ENCODE measurements around the gene NPLOC4. TPM values are rescaled to one million over a fixed set of nuclear protein-coding genes. Genes with fewer than 3 reads are reported as not detected.

Gene NPLOC4
- total RNA-seq, 1 donor from 2014 or later: 102 TPM

DNA sequence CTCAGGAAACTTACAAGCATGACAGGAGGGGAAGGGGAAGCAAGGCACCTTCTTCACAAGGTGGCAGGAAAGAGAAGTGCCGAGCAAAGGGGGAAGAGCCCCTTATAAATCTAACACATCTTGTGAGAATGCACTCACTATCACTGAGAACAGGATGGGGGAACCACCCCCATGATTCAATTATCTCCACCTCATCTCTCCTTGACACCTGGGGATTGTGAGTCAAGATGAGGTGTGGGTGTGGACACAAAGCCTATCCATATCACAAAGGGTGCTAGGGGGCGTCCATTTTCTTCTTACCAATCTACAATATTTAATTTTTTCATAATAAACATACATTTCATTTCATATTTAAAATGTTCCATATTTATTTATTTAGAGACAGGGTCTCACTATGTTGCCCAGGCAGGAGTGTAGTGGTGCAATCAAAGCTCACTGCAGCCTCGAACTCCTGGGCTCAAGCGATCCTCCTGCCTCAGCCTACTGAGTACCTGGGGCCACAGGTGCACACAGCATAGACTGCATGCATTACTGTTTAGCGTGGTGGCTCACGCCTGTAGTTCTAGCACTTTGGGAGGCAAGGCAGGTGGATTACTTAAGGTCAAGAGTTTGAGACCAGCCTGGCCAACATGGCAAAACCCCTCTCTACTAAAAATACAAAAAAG, 58.2 kb downstream of the NPLOC4 start:
- no peak for DNase-seq (ENCODE audit: low spot score, unreplicated experiment)
- Mint-ChIP-seq H3K27ac (no peak overlapping the region), H3K27me3 (no peaks in the 10 kb centered on the region), H3K4me1 (ENCODE audit: low read depth) (peaks cover 25% of the 10 kb centered on the region), H3K4me3 (ENCODE audit: low read depth) (no peak overlapping the region), H3K9me3 (ENCODE audit: low read depth) (no peaks in the 10 kb centered on the region), H3K36me3 (ENCODE audit: insufficient read depth) (peaks cover 27% of the 10 kb centered on the region)
- TF ChIP-seq, protein P1, sequence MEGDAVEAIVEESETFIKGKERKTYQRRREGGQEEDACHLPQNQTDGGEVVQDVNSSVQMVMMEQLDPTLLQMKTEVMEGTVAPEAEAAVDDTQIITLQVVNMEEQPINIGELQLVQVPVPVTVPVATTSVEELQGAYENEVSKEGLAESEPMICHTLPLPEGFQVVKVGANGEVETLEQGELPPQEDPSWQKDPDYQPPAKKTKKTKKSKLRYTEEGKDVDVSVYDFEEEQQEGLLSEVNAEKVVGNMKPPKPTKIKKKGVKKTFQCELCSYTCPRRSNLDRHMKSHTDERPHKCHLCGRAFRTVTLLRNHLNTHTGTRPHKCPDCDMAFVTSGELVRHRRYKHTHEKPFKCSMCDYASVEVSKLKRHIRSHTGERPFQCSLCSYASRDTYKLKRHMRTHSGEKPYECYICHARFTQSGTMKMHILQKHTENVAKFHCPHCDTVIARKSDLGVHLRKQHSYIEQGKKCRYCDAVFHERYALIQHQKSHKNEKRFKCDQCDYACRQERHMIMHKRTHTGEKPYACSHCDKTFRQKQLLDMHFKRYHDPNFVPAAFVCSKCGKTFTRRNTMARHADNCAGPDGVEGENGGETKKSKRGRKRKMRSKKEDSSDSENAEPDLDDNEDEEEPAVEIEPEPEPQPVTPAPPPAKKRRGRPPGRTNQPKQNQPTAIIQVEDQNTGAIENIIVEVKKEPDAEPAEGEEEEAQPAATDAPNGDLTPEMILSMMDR (IDR thresholded peaks at IDR 0.05; ENCODE audit: unreplicated experiment): no peak

DNA sequence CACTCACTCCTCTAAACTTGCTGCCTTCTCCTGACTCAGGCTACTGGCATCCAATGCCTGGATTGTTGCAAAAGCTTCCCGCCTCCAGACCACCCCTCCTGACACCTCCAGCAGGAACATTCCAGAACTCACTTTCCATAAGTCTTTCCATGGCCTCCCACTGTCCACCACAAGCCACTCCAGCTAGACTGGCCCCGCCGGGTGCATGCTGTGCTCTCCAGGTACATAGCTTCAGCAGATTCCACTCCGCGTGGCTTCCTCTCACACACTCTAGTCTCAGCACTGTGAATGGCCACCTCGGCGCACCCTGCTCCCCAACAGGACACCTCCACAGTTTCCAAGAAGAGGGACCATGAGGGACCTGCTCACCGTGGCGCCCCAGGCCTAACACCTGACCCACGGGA, 58.9 kb downstream of the NPLOC4 start:
- TF ChIP-seq, protein P1 (IDR thresholded peaks at IDR 0.05; ENCODE audit: unreplicated experiment): no peak
- Mint-ChIP-seq H3K4me3 (ENCODE audit: low read depth) (no peak overlapping the region), H3K27me3 (no peaks in the 10 kb centered on the region), H3K36me3 (ENCODE audit: insufficient read depth) (peaks cover 24% of the 10 kb centered on the region), H3K9me3 (ENCODE audit: low read depth) (no peaks in the 10 kb centered on the region), H3K27ac (peak overlapping the region; percentile 23), H3K4me1 (ENCODE audit: low read depth) (peaks cover 25% of the 10 kb centered on the region)
- no peak for DNase-seq (ENCODE audit: low spot score, unreplicated experiment)

- Mint-ChIP-seq H3K27me3 (no peaks in the 10 kb centered on the region), H3K27ac (peak overlapping the region; percentile 63), H3K4me1 (ENCODE audit: low read depth) (peaks cover 25% of the 10 kb centered on the region), H3K4me3 (ENCODE audit: low read depth) (no peak overlapping the region), H3K9me3 (ENCODE audit: low read depth) (no peaks in the 10 kb centered on the region), H3K36me3 (ENCODE audit: insufficient read depth) (peaks cover 25% of the 10 kb centered on the region)
- TF ChIP-seq, protein P1 (IDR thresholded peaks at IDR 0.05; ENCODE audit: unreplicated experiment): no peak
- DNase-seq (ENCODE audit: low spot score, unreplicated experiment): no peak
Measured at GRCh38 chr17:81577278-81578000, 59.5 kb downstream of the NPLOC4 start.

DNA sequence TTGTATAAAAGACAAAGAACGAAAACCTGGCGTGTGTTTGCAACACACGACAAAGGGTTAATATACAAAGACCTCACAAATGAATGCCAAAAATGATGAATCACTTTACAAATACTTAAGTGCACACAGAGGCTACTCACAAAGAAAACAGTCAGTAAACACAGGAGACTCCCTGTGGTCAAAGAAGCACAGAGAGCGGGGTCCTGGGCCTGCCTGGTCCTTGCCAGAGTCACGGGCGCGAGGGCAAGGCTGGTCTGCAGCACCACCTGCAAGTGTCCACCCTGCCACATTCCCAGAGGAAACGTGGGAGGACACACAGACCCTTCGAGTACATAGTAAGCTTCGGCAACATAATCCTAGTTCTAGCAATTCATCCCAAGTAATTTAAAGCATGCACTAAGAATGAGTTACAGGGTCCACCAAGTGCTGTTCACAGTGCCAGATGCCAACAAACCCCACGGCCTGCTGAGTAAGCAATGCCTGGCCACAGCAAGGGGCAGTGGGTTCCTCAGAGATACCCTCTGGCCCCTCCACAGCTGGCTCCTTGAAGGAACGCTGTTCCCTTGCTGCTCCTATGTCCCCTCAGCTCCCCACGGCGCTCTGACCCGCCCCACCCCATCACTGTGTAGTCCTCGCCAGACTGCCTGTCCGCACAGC, 60.2 kb downstream of the NPLOC4 start:
- H3K27ac Mint-ChIP-seq: peak overlapping the region; percentile 84
- peaks cover 27% of the 10 kb centered on the region for H3K36me3 Mint-ChIP-seq (ENCODE audit: insufficient read depth)
- H3K9me3 Mint-ChIP-seq (ENCODE audit: low read depth): no peaks in the 10 kb centered on the region
- H3K4me3 Mint-ChIP-seq (ENCODE audit: low read depth): no peak overlapping the region
- no peak for DNase-seq (ENCODE audit: low spot score, unreplicated experiment)
- H3K4me1 Mint-ChIP-seq (ENCODE audit: low read depth): peaks cover 25% of the 10 kb centered on the region
- H3K27me3 Mint-ChIP-seq: no peaks in the 10 kb centered on the region
- TF ChIP-seq, protein P1 (IDR thresholded peaks at IDR 0.05; ENCODE audit: unreplicated experiment): no peak

- Mint-ChIP-seq H3K27ac (peak overlapping the region; percentile 84), H3K4me3 (ENCODE audit: low read depth) (no peak overlapping the region), H3K27me3 (no peaks in the 10 kb centered on the region), H3K36me3 (ENCODE audit: insufficient read depth) (peaks cover 25% of the 10 kb centered on the region), H3K9me3 (ENCODE audit: low read depth) (no peaks in the 10 kb centered on the region), H3K4me1 (ENCODE audit: low read depth) (peaks cover 25% of the 10 kb centered on the region)
- TF ChIP-seq, protein P1 (IDR thresholded peaks at IDR 0.05; ENCODE audit: unreplicated experiment): no peak
- no peak for DNase-seq (ENCODE audit: low spot score, unreplicated experiment)
Measured at GRCh38 chr17:81575836-81576235, 61.1 kb downstream of the NPLOC4 start.

Measured in progenitor cell of endocrine pancreas (in vitro differentiated cells).